ENCODE measurements around the gene TCIRG1. TPM values are rescaled to one million over a fixed set of nuclear protein-coding genes. Genes with fewer than 3 reads are reported as not detected.

The TCIRG1 gene
- total RNA-seq, 1 experiment from 2014 or later: 158 TPM

GRCh38 chr11:68080860-68081259 lies 42.0 kb downstream of the TCIRG1 start:
- TF ChIP-seq SIN3A (IDR thresholded peaks at IDR 0.05; ENCODE audit: borderline replicate concordance, insufficient read depth, low read depth, low read length) (no peak), CTCF (IDR thresholded peaks at IDR 0.05) (no peak), POLR2AphosphoS5 (IDR thresholded peaks at IDR 0.05; ENCODE audit: low read depth, low read length) (no peak), TCF7L2 (IDR thresholded peaks at IDR 0.05; ENCODE audit: low read depth, low read length) (no peak), REST (IDR thresholded peaks at IDR 0.05; ENCODE audit: insufficient read depth in 1 of 2, low read depth in 2 of 2, low read length in 1 of 2) (no peak)
- DNase-seq (ENCODE audit: low read depth, low spot score) (no peak), ATAC-seq (no peak)
- Histone ChIP-seq H3K9me3 (ENCODE audit: control insufficient read depth, insufficient read depth, low read depth, low read length) (no peaks in the 10 kb centered on the region), H3K4me1 (ENCODE audit: control insufficient read depth, insufficient read depth, low read length) (no peaks in the 10 kb centered on the region), H3K27ac (ENCODE audit: low read length) (no peak overlapping the region), H3K36me3 (ENCODE audit: control insufficient read depth, insufficient read depth, low read length) (peaks cover 8% of the 10 kb centered on the region), H3K27me3 (ENCODE audit: control insufficient read depth, insufficient read depth, low read length) (no peaks in the 10 kb centered on the region), H3K4me3 (ENCODE audit: low read depth in 2 of 2, low read length in 2 of 2) (no peak overlapping the region)
- intact Hi-C loops (cut with micrococcal nuclease; ENCODE audit: unreplicated experiment) (no loop called here), in situ Hi-C loops (cut with HindIII; ENCODE audit: low pct_unique_long_range_greater_than_20kb, low sequenced_read_pairs) (no loop called here)
- ChIA-PET CTCF (no interaction called here), POLR2A (no interaction called here)
- no TSS peak for BruUV-seq (replicated peaks)

GRCh38 chr11:68081691-68082090 lies 42.9 kb downstream of the TCIRG1 start:
- in situ Hi-C loops (cut with HindIII; ENCODE audit: low pct_unique_long_range_greater_than_20kb, low sequenced_read_pairs) (no loop called here), intact Hi-C loops (cut with micrococcal nuclease; ENCODE audit: unreplicated experiment) (no loop called here)
- H3K4me3 ChIP-seq (ENCODE audit: low read depth in 2 of 2, low read length in 2 of 2): no peak overlapping the region
- H3K36me3 ChIP-seq (ENCODE audit: control insufficient read depth, insufficient read depth, low read length): peaks cover 8% of the 10 kb centered on the region
- no peak for ATAC-seq
- H3K4me1 ChIP-seq (ENCODE audit: control insufficient read depth, insufficient read depth, low read length): no peaks in the 10 kb centered on the region
- no peak for DNase-seq (ENCODE audit: low read depth, low spot score)
- ChIA-PET CTCF (no interaction called here), POLR2A (no interaction called here)
- no TSS peak for BruUV-seq (replicated peaks)
- no peak for TF ChIP-seq TCF7L2 (IDR thresholded peaks at IDR 0.05; ENCODE audit: low read depth, low read length)
- no peak for TF ChIP-seq CTCF (IDR thresholded peaks at IDR 0.05)
- no peak for TF ChIP-seq POLR2AphosphoS5 (IDR thresholded peaks at IDR 0.05; ENCODE audit: low read depth, low read length)
- TF ChIP-seq REST (IDR thresholded peaks at IDR 0.05; ENCODE audit: insufficient read depth in 1 of 2, low read depth in 2 of 2, low read length in 1 of 2): no peak
- TF ChIP-seq SIN3A (IDR thresholded peaks at IDR 0.05; ENCODE audit: borderline replicate concordance, insufficient read depth, low read depth, low read length): no peak
- H3K9me3 ChIP-seq (ENCODE audit: control insufficient read depth, insufficient read depth, low read depth, low read length): no peaks in the 10 kb centered on the region
- no peak overlapping the region for H3K27ac ChIP-seq (ENCODE audit: low read length)
- H3K27me3 ChIP-seq (ENCODE audit: control insufficient read depth, insufficient read depth, low read length): no peaks in the 10 kb centered on the region

Data from Panc1 (cell line).